ENCODE results near the gene TRIM46.

TRIM46 gene

GRCh38 chr1:155171836-155172731 lies 1.6 kb upstream of the TRIM46 start:
- DNase-seq, result no peak

DNA sequence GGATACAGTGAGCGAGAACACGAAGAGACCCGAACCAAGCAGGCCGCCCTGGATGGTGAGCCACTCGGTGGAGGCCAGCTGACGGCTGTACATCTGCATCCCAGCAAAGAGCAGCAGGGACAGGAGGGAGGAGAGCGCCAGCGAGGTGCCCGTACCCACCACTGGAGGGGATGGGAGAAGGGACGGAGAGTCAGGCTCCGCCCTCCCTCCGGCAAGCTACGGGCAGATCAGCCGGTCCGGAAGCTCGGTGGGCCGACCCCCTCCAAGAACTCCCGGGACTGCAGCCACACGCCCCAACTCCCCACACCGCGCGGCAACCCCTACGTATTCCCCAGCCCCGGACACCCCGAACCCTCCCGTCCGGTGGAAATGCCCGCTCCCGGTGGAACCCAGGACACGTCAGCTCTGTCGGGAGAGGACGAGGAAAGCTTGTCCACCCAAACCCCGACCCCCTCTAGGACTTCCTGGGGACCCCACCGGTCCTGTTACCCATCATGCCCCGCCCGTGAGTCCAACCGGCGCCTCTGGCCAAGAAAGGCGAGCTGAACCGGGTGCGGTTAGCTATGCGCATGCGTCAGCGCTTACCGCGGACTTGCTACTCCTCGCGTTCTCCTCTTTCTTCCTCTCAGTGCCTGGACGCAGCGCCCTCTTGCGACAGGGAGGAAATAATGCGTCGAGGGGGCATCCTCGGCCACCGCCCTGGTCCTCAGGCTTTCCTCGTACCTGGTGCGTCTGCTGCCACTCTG lies 744 bp upstream of the TRIM46 start, which contains the start of gene KRTCAP2:
KRTCAP2 (minus strand) TSS at position 573 of the 746 bp plus-strand sequence; CDS start at position 493, 80 bp downstream.
- DNase-seq, result peak; percentile 78

GRCh38 chr1:155174324-155175280 lies 953 bp downstream of the TRIM46 start:
- DNase-seq, result no peak

DNA sequence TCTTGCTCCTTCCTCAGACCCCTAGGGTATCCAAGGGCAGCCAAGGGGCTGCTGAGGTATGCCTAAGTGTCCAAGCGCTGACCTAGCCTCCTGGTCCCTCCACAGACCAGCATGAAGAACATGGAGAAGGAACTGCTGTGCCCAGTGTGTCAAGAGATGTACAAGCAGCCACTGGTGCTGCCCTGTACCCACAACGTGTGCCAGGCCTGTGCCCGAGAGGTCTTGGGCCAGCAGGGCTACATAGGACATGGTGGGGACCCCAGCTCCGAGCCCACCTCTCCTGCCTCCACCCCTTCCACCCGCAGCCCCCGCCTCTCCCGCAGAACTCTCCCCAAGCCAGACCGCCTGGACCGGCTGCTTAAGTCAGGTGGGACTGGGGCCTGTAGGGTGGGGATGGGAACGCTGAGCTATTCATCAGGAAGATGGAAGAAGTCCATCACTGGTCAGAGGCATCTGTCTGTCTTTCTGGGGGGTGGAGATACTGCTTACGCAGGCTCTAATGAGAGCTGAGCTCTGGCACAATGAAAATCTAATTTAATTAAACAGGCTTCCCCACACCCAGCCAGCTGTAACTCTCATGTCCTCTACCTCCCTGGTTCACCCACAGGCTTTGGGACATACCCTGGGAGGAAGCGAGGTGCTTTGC lies 1.8 kb downstream of the TRIM46 start:
- DNase-seq, result no peak

DNA sequence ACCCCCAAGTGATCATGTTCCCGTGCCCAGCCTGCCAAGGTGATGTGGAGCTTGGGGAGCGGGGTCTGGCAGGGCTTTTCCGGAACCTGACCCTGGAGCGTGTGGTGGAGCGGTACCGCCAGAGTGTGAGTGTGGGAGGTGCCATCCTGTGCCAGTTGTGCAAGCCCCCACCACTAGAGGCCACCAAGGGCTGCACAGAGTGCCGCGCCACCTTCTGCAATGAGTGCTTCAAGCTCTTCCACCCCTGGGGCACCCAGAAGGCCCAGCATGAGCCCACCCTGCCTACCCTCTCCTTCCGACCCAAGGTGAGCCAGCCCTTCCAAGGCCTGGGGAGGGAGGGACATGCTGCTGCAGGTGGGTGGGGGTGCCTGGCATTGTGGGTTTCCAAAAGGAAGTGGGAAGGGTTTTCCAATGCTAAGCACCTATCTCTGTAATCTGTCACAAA lies 2.3 kb downstream of the TRIM46 start:
- DNase-seq, result no peak

GRCh38 chr1:155176544-155177071 lies 3.0 kb downstream of the TRIM46 start:
- DNase-seq, result peak; percentile 59

DNA sequence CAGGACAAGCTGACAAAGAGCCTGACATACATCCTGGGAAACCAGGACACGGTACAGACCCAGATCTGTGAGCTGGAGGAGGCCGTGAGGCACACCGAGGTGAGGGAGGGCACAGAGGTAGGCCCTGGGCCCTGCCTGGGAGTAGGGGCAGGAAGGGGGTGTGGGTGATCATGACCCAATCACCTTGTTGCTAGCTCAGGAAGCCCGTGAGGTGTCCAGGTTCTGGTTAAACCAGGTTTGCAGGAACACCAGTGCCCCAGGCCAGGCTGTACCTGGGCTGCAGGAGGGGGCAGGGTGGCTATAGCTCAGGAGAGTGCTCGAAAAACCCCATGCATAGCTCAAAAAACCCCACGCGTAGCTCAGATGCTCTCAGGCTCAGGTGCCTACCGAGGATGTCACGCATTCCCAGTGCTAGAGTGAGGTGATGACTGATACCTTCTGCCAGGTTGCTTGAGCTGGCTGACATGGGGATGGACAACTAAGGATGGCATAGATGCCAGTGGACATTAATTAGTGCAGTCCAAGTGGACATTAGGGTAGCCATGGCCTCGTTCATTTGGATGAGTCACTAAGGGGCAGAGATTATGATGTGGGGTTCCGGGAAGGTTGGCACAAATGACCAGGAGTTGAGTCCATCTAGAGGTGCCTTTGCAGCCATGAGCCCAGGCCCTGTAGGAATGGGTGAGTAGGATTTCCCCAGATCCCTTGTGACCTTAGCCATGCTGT lies 3.7 kb downstream of the TRIM46 start:
- DNase-seq, result no peak

DNA sequence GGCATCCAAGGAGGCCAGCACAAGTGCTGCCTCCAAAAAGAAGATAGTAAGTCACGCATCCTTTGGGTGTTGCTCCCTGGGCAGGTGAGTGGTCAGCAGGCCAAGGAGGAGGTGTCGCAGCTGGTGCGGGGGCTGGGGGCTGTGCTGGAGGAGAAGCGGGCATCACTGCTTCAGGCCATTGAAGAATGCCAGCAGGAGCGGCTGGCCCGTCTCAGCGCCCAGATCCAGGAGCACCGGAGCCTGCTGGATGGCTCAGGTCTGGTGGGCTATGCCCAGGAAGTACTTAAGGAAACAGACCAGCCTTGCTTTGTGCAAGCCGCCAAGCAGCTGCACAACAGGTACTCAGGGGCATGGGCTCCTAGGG lies 4.3 kb downstream of the TRIM46 start:
- DNase-seq, result no peak

DNA sequence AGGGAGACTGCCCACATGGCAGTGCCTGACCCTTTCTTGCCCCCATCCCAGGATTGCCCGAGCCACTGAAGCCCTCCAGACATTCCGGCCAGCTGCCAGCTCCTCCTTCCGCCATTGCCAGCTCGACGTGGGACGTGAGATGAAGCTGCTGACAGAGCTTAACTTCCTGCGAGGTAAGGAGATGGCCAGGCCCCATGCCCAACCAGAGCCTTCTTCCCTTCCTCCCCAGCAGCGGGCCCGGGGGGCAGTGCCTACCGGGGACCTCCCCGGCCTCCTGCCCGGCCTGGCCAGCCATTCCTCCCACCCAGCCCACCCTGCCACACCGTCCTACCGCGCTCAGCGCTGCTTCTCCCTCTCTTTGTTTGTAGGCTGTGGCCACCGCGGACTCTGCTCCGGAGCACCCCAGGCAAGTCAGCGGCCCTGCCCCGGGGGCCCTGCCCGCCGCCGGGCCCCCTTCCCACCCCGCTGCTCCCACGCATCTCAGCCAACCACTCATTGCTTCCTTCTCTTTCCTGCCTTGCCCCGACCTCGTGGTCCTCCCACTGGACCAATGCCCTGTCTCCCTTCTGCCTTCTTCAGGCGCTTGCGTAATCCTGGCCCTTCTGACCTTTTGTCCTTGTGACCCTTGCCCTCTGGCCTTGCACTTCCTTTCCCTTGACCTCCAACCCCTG lies 4.9 kb downstream of the TRIM46 start:
- DNase-seq, result no peak

- DNase-seq, result no peak
Observed at GRCh38 chr1:155179112-155180031, 5.7 kb downstream of the TRIM46 start.

- no peak for DNase-seq
Observed at GRCh38 chr1:155181371-155182051, 7.9 kb downstream of the TRIM46 start.

DNA sequence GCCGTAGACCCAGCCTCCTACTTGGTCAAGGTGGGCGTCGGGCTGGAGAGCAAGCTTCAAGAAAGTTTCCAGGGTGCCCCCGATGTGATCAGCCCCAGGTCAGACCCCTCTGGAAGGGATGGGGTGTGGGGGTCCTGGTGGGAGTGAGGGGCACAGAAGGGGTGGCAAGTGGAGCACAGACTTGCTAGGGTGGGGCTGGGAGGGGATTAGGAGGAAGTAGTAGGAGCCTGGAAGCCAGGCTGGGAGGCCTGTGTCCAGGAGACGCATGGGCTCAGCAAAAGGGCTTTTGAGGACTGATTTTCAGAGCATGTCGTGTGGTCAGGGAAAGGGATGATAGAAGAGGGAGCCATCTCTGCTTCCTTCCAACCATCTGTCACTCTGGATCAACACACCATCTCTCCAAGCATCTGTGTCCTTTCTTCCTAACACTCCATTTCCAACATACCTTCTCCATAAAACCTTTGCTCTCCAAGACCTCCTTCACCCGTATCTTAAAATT lies 8.5 kb downstream of the TRIM46 start:
- no peak for DNase-seq

DNA sequence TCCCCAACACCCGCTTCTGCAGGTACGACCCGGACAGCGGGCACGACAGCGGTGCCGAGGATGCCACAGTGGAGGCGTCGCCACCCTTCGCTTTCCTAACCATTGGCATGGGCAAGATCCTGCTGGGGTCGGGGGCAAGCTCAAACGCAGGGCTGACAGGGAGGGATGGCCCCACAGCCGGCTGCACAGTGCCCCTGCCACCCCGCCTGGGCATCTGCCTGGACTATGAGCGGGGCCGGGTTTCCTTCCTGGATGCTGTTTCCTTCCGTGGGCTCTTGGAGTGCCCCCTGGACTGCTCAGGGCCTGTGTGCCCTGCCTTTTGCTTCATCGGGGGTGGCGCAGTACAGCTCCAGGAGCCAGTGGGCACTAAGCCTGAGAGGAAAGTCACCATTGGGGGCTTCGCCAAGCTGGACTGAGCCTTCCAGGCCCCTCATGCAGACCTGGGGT lies 10.1 kb downstream of the TRIM46 start:
- DNase-seq, result no peak

DNA sequence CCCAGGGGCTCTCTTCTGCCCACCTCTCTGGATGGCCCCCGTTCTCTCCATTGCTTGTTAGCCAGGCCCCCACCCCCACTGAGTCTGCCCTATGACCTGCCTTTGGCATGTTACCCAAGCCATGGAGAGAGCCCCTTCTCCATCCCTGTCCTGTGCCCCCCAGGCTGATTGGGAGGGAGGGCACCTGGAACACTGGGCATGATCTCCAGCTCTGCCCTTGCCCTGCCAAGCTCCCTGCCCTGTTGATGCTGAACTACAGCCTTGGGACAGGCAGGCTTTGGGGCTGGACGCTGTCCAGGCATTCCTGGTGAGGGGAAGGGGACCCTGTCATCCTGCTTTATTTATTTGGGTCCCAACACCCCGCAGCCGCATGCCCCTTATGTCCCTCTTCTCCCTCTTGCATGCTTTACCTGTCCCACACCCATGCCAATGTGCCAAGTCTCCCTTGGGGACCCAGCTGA lies 10.7 kb downstream of the TRIM46 start:
- DNase-seq, result no peak

- DNase-seq, result no peak
Observed at GRCh38 chr1:155184835-155185782, 11.5 kb downstream of the TRIM46 start.

DNA sequence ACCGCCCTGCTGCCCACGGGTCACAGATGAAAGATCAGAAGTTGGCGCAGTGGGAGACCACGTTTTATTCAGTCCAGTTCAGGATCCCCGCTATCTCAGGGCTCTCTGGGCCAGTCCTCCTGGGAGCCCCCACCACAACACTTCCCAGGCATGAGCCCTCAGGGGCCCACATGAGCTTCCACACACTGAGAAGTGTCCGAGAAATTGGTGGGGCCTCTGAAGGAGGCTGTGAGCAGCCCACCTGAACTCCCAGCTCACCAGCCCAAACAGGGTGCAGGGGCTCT lies 12.1 kb downstream of the TRIM46 start:
- no peak for DNase-seq

- DNase-seq, result no peak
Observed at GRCh38 chr1:155186067-155186793, 12.6 kb downstream of the TRIM46 start.

Data from GOT3 (cell line).